RPMI8226 (cell line): Measurements from ENCODE around the gene TNPO3.
"Not testable (repeated sequence)": the region's sequence is repeated elsewhere in the genome, so short reads cannot be mapped to it uniquely, and the experiment has no call there.

ENCODE experiments used
- DNase-seq: peaks from one replicate; pipeline ENCODE4 v3.0.0-alpha.2; 2015

Gene TNPO3

GRCh38 chr7:128919881-128920799 is 134.8 kb downstream of the TNPO3 start:
- DNase-seq, result no peak

GRCh38 chr7:128919241-128919640 is 135.7 kb downstream of the TNPO3 start:
- no peak for DNase-seq

- no peak for DNase-seq
Measured at GRCh38 chr7:128918016-128918665, 136.8 kb downstream of the TNPO3 start.

- DNase-seq, result no peak
Measured at GRCh38 chr7:128917122-128917521, 137.8 kb downstream of the TNPO3 start.

- no peak for DNase-seq
Measured at GRCh38 chr7:128916643-128916915, 138.3 kb downstream of the TNPO3 start.

GRCh38 chr7:128915841-128916642 is 138.9 kb downstream of the TNPO3 start:
- DNase-seq, result no peak

- no peak for DNase-seq
Measured at GRCh38 chr7:128915271-128915819, 139.6 kb downstream of the TNPO3 start.

- no peak for DNase-seq
Measured at GRCh38 chr7:128914566-128915151, 140.3 kb downstream of the TNPO3 start.

GRCh38 chr7:128913870-128914565 is 140.9 kb downstream of the TNPO3 start:
- DNase-seq, result no peak

GRCh38 chr7:128912709-128913495 is 142.0 kb downstream of the TNPO3 start:
- not testable (repeated sequence) for DNase-seq

- DNase-seq, result no peak
Measured at GRCh38 chr7:128912281-128912680, 142.6 kb downstream of the TNPO3 start.

- no peak for DNase-seq
Measured at GRCh38 chr7:128911423-128912031, 143.4 kb downstream of the TNPO3 start.

GRCh38 chr7:128910569-128910945 is 144.4 kb downstream of the TNPO3 start, which contains the start of gene KCP:
Gene KCP, minus strand, starts transcription at chr7:128910709. Its CDS starts 33 bp downstream, at chr7:128910676.
- DNase-seq, result no peak

- DNase-seq, result no peak
Measured at GRCh38 chr7:128909625-128910568, 145.0 kb downstream of the TNPO3 start.

- no peak for DNase-seq
Measured at GRCh38 chr7:128908750-128909624, 145.9 kb downstream of the TNPO3 start.

GRCh38 chr7:128906766-128907559 is 147.9 kb downstream of the TNPO3 start:
- no peak for DNase-seq

- no peak for DNase-seq
Measured at GRCh38 chr7:128906001-128906765, 148.7 kb downstream of the TNPO3 start.
